GM21447 (cell line): ENCODE measurements around the gene TBC1D2B.

Experiments used
- ATAC-seq: cut with Tn5 transposase; IDR thresholded peaks from one replicate; pipeline ENCODE4 v1.9.1; 2021; ENCODE audit not compliant: unreplicated experiment

The TBC1D2B gene

GRCh38 chr15:78073046-78073787 is 4.3 kb downstream of the TBC1D2B start:
- ATAC-seq = no peak

DNA sequence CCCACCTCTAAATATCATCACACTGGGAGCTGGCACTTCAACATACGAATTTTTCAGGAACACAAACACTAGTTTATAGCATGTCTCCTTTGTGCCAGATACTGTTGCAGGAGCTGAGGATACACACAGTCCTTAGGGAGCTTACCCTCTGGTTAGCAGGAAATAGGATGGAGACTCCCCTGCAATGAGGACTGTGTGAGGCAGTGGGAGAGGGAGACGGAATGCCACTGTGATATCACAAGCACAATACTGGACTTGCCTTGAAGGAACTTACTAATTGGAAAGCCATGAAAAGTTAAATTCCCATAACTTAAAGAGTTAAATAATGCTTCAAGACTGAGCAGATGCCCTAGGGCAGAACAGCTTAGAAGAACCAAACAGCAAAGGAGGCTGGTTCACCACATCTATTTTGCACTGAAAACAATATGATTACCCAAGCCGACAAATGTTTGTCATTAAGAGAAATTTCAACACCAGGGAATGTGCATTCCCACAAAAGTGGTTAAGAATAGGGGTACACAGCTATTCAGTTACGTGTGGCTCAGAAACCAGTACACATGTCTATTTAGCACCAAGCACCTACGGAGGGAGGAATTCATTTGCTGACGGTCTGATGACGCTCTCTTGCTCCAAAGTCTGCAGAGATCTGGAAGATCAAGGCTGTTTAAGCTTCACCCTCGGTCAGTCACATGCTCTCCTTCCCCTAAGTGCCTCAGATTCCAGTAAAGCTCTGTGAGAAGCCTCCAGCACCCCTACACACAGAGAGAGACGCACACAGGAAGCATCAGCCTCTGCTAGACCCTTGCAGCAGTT is 5.2 kb downstream of the TBC1D2B start:
- no peak for ATAC-seq

DNA sequence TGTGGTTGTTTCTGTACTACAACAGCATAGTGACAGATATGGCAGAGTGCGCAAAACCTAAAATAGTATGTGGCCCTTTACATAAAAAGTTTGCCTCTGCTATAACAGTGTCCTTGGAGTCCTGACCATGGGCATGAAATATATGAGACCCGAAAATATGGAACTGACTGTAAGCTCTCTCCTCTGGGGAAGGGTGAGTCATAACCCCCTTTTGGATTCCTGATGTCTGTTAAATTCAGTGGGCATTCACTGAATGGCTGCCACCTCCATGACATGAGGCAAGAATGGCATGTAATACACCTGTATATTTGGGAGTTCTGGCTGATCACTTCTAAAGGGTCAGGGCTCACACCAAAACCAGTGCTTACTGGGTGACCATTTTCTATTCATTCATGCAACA is 6.1 kb downstream of the TBC1D2B start:
- ATAC-seq = no peak

- ATAC-seq = no peak
Measured at GRCh38 chr15:78070049-78070700, 7.3 kb downstream of the TBC1D2B start.

DNA sequence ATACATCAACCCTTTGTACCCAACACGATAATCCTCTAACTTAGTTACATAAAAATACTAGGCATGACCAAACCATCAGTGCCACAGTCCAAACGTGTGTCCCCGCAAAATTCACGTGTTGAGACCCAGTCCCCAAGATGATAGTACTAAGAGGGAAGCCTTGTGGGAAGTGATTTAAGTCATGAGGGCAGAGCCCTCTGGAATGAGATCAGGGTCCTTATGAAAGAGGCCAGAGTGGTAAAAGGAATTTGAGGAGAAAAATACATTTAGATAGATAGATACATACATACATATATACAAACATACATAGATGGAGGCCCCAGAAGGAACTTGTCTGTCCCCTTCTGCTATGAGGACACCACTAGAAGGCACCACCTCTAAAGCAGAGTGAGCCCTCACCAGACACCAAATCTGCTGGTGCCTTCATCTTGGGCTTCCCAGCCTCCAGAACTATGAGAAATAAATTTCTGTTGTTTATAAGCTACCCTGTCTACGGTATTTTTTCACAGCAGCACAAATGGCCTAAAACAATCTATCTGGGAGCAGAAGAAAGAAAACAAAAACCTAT is 8.0 kb downstream of the TBC1D2B start:
- no peak for ATAC-seq

GRCh38 chr15:78069052-78069414 is 8.5 kb downstream of the TBC1D2B start:
- no peak for ATAC-seq

DNA sequence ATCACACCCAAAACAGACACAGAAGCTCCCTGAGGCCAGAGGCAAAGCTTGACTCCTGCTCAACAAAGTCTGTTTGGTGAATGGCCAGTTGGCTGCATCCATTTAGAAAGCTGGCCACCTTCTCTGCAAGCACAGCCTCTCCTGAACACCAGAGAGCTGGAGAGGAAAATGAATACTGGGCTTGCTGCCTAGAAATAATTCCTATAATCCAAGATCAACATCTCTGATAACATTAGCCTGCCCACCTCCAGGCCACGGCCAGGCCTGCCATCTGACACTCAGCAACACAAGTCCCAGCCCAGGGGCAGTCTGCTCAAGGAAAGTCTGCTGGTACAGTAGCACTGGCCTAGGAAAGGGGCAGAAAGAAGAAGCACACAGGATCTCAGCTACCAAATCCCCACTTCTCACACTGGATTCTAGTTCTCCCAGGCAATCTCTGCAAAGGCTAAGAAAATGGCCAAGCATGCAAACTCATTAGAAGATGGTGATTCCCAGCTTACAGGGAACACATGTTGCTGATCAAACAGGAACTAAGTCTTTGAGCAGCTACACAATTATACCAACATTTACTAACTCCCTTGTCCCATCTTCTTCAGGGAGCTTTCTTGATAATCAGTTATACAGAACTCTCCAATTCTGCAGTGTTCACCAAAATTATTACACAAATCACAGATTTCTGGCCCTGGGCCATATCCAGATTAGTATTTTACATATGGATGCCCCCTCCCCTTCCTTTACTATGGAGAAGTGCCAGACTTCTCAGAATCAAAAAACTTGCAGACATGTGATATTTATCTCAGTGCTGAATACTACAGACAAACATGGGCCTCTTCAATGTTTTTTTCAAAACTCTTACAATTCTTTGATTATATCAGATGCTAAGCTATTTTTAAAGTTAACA is 9.9 kb downstream of the TBC1D2B start:
- ATAC-seq = no peak

GRCh38 chr15:78065973-78066946 is 11.3 kb downstream of the TBC1D2B start:
- ATAC-seq = peak; percentile 53

DNA sequence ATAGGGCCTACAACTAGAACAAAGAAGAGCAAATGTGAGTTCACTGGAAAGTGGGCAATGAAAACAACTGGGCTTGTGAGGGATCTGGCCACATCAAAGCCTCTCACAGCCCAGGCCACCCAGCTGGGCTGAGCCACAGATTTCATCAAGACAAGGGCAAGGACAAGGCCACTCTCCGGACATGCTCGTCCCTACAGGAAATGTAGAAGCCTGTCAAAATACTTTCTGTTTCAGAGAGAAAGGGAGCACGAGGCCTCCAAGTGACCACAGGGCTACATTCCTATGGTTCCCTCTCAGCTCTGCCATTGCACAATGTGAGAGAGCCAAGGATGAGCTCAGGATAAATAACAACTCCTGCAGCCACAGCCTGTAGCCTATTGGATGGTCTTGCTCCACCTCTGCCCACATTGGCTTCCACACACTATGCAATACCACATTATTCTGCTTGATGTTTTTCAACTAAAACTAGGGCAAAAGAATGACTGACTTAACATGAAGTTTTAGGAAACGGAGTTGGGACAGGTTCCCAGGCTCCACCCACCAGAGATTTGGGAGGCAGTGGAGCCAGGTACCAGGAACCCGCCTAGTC is 12.1 kb downstream of the TBC1D2B start:
- no peak for ATAC-seq

DNA sequence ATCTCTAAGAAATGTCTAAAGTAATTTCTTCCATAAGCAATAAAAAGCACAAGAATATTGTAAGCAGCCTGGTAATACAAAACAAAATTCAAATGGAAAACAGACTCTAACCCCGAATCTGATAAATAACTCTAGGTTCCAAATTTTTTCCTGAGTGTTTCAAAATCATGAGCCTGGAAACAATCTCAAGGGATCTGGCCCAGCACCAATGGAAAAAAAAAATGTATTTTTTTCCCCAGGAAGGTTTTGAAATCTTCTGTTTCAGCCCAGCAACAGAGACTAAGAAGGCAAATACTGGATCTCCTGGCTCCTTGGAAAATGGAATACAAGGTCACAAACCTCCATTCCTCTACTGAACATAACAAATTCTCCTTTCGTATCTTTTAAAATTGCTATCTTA is 13.0 kb downstream of the TBC1D2B start:
- no peak for ATAC-seq

DNA sequence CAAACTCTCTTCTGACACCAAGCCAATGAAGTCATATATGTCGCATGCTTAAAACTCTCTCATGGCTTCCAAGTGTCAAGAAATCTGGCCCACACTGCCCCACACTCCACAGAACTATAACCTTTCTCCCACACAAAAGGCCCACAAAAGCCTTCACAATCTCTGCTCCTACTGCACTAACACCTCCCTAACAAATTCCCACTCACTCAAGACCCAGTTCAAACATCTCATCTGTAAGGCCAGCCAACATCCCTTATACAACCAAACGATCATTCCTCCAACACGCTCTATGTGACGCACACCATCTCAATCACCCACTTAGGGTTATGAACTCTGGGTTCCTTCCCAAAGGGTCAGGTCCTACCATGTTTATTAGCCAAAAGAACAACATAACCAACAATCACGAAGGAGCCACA is 13.5 kb downstream of the TBC1D2B start:
- no peak for ATAC-seq

GRCh38 chr15:78063217-78063616 is 14.3 kb downstream of the TBC1D2B start:
- no peak for ATAC-seq

- ATAC-seq = peak; percentile 44
Measured at GRCh38 chr15:78061963-78062427, 15.5 kb downstream of the TBC1D2B start.

DNA sequence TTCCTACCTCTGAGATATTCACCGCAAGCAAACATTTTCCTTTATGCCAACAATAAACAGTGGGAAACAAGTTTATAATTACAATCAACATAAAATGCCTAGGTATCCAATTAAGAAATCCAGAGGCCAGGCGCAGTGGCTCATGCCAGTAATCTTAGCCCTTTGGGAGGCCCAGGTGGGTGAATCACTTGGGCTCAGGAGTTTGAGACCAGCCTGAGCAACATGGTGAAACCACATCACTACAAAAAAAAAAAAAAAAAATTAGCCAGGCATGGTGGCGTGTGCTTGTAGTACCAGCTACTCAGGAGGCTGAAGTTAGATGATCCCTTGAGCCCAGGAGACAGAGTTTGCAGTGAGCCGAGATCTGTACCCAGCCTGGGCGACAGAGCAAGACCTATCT is 17.3 kb downstream of the TBC1D2B start:
- ATAC-seq = no peak

GRCh38 chr15:78059110-78059839 is 18.2 kb downstream of the TBC1D2B start:
- no peak for ATAC-seq

- ATAC-seq = no peak
Measured at GRCh38 chr15:78058401-78058935, 19.0 kb downstream of the TBC1D2B start.

DNA sequence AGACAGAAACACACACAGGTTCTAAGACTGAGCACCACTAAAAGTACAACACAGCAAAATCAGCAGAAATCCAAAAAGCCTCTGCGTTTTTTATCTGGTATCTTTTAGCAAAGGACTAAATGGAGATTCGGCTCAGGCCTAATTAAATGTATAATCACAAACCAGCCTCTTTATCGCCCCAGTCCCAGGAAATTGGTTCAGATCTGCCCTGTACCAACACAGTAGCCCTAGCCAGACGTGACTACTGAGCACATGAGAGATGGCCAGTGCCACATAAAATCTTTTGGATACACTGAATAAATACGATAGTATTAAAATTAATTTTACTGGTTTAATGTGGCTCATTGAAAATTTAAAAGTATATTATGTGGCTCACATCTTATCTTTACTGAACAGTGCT is 19.7 kb downstream of the TBC1D2B start:
- no peak for ATAC-seq

GRCh38 chr15:78056714-78057269 is 20.7 kb downstream of the TBC1D2B start:
- no peak for ATAC-seq
